ENCODE data around the gene GC.
"Not testable (repeated sequence)": the region's sequence is repeated elsewhere in the genome, so short reads cannot be mapped to it uniquely, and the experiment has no call there.

The GC gene

DNA sequence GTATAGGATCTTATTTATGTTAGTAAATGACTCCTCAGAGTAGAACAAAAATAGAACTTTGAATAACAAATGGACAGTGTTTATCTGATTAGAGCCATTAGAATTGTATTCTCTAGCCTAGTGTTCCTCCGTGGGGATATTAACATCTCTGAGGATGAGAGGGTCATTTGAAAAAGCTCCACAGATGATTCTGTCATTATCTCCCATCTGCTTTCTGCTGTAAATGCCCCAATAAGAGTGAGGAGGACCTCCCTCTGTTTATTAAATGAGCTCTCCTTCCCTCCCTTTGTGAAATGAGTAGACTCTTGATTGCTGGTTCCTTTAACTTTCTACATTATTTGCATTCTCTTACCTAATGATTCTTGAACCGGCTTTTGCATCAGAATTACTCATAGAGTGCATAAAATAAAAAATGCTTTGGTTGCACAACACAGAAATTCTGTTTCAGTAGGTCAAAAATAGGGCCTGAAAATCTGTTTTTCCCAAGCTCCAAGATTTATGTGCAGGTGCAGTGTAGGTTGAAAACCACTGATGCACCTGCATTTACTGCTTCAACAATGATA is 18.0 kb downstream of the GC start:
- DNase-seq = no peak

GRCh38 chr4:71765350-71765749 is 18.5 kb downstream of the GC start:
- DNase-seq = no peak

- no peak for DNase-seq
Observed at GRCh38 chr4:71752383-71753042, 31.4 kb downstream of the GC start.

DNA sequence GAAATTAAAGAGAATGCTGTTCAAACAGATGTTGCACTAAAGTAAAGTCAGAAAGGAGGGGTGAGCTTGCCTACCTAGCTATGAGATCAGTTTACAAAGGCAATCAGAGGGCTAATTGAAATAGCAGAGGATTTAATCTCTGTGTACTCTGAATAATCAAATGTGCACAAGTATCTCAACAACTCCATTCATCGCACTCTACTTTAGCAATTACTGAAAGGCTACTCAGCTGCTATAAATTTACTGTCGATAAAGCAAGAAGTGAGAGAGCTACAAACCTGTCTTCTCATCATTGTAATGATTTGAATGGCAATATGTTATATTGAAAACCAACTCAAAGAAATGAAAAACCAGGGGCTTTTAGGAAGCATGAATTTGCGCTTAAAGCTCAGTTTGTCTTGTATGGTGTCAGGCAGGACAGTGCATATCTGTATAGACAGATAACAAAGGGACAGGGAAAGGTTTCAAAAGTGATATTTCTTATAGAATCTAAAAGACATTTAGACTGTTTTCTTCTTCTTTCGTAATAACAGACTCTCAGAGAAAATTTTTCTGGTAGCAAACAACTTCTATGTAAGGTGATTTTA is 34.8 kb downstream of the GC start:
- no peak for DNase-seq

DNA sequence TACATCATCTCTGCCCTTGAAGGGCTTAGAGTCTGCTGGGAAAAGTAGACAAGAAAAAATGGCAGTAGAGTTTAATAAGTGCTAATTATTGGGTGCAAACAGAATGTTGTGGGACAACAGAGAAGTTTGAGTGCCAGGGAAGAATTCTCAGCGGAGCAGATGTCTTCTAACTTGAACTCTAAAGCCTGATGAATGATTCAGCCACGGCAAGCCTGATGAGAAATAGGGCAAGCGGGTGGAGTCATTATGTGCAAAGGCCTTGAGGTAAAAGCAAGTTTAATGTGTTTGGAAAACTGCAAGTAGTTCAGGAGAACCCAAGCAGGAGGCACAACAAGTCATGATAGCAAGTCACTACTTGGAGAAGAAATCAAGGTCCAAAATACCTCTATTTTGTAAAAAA is 37.5 kb downstream of the GC start:
- DNase-seq = no peak

GRCh38 chr4:71738782-71739181 is 45.1 kb downstream of the GC start:
- not testable (repeated sequence) for DNase-seq

- DNase-seq = peak; percentile 20
Observed at GRCh38 chr4:71732706-71733105, 51.2 kb downstream of the GC start.

GRCh38 chr4:71732066-71732465 is 51.8 kb downstream of the GC start:
- DNase-seq = no peak

DNA sequence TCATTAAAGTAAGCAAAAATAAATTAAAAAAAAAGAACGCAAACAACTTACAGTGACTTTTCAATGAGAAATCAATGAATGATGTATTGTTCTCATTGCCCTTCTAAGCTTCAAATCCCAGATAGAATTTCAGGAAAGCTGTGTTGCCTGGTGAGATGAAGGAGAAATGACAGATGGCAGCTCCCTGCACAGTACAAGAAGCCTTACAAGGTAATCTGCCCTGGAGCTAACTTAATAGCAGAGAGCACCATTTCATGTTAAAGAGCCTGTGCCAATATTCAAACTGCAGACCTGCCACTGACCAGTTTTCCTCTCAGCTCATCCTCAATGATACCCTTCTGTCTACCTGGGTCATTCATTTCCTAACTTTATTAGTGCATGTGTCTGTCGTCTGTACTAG is 54.0 kb downstream of the GC start:
- no peak for DNase-seq

GRCh38 chr4:71713611-71714203 is 70.2 kb downstream of the GC start:
- peak; percentile 12 for DNase-seq

DNA sequence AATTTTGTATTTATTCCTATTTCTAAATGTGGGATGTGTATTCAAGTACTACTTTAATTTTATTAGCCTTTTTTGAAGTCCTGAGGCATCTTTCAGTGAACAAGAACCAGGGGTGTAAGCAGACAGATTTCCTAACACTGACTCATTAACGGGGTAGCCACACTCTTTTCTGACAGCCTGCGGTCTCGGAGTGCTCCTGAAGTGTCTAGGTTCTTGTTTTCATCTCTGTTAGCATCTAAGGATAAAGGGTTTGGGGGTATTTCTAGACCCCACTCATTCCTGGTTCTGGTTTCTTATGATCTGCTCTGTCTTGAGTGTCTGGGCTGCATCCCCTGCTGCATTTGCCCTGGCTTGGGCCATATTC is 71.9 kb downstream of the GC start:
- no peak for DNase-seq

DNA sequence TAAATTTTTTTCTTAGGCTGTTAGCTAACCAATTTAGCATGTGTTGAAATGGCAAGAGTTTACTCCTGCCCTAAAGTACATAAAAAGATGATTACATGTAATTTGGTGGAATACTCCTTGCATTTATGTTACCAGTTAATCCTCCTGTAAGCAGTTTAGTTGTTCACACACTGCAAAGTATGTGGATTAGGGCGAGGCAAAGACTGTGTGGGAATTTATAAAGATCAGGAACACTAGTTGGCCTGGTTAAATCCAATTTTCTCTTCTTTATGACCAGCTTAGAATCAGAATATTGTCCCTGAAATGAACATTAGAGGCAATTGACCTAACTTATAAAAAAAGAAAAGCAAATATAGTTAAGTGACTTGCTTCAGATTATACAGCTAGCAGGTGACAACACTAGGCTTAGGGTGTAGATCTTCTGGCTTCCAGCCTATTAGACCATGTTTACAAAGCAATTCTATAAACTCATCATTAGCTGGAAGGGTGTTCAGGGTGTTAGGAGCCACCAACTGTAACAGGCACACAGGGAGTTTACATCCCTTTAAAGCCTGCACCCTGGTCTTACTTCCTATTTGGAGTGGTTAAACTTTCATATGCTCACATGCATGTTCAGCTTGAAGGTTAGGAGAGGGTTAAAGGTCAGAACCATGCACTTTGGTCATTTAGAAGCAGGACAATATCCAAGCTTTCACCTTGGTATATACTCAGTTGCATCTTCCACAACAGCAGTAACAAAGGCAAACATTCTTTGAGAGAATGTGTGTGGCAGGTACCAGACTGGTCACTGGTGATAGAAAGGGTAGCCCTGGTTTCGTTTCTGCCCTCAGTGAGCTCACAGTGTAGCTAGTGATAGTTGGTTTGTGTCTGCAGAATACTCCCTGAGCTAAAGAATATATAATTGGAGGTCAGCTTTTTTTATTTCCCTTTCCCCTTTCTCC is 72.6 kb downstream of the GC start:
- no peak for DNase-seq

- DNase-seq = no peak
Observed at GRCh38 chr4:71709961-71710360, 73.9 kb downstream of the GC start.

DNA sequence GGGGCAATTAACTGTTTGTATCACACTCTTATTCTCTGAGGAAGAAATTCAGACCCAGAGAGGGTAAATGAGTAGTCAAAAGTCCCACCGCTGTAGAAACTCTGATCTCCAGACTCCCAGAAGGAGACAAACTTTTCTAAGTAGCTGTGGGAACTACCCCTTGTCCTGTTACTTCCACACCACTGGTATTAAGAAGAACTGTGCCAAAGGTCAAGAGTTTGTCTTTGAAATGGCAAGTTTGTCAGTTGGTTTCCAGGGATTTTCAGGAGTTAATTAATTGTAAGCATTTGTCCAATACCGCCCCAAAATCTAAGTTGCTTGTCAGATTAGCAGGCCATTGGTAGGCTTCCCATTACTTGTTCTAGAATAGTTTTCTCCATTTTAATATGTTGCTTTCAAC is 85.7 kb downstream of the GC start:
- DNase-seq = no peak

GRCh38 chr4:71697031-71697430 is 86.8 kb downstream of the GC start:
- DNase-seq = no peak

DNA sequence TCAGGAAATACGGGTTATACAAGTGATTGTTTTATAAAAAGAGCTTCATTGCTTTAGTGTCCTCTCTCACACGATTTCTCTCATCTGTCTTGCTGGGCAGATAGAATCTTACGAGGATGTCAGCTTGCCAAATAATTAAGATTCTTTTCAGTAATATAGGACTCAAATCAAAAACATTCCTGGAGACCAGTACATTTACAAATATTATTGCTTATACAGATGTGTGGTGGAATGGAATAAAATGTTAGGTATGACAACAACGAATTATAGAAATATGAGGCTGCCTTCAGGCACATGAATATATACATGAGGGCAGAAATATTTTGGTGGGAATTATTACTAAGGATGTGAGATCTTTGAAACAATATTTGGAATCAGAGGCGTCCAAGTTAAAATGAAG is 88.9 kb downstream of the GC start:
- DNase-seq = no peak

DNA sequence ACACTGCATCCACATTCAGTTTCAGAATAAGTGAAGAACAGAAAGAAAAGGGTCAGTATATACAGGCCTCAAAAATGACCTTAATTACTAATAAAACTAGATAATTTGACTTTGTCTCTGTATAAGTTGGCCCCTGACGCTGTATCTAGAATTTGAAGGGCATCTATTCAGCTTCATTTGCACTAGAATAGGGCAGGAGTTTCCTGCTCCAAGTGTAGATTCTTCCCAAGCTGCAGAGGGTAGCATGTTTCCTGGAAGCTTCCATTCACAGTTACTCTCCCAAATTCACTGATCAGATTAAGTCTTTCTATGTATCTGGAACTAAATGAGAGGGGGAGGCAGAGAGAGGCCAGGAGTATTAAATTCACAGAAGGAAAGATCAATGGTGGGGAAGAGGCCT is 90.9 kb downstream of the GC start:
- no peak for DNase-seq

- no peak for DNase-seq
Observed at GRCh38 chr4:71692198-71692597, 91.7 kb downstream of the GC start.

Measured in MV-4-11 (cell line).